Spleen (tissue), 7 donors: ENCODE results near the gene NAP1L3.

Experiments
- CTCF ChIP-seq, 11 experiments: fragments of 200-600 bp in 7 of 11; fragments of 450-650 bp in 4 of 11; sonication (generic) in 4 of 11; IDR thresholded peaks in 8 of 11; conservative IDR thresholded peaks in 3 of 11; 1 replicate in 7 of 11; 2 replicates in 4 of 11; pipeline versions ENCODE4 v1.4.0 to v1.8.0; 2016 to 2021; ENCODE audit warnings: antibody characterized with exemption in 11 of 11, inconsistent platforms in 4 of 11, mild to moderate bottlenecking in 1 of 11
- POLR2AphosphoS5 ChIP-seq, 3 donors: sonication (generic); formaldehyde crosslinking; IDR thresholded peaks; one replicate each; pipeline ENCODE4 v1.5.1; 2017; ENCODE audit warnings: antibody characterized with exemption in 3 of 3
- donor health status: DM: no; HTN: no; CAD: no; lungs with moderate emphysema.
- donor health status: DM: no; HTN: no; CAD: no.
- donor health status: DM: no; HTN: no; CAD: no.

- no peak for TF ChIP-seq CTCF (IDR thresholded peaks at IDR 0.05 in 8 of 11, conservative IDR thresholded peaks at IDR 0.05 in 3 of 11)
- no peak for TF ChIP-seq POLR2AphosphoS5 (IDR thresholded peaks at IDR 0.05)
Measured at GRCh38 chrX:93649381-93649780, 24.0 kb downstream of the NAP1L3 start.
